SK-N-SH treated with all-trans-retinoic acid at 6 μM for 48 hours (cell line): ENCODE results near the gene IKBKE.

ENCODE experiments used
- CSDC2 ChIP-seq: fragments of 250-450 bp; sonication (Bioruptor Pico); IDR thresholded peaks from 2 replicates; pipeline ENCODE4 v1.5.0; 2020; ENCODE audit warnings: mild to moderate bottlenecking, moderate library complexity
- ESRRG ChIP-seq: fragments of 250-450 bp; sonication (Bioruptor Pico); IDR thresholded peaks from 2 replicates; pipeline ENCODE4 v1.6.1; 2021; ENCODE audit warnings: mild to moderate bottlenecking
- RARB ChIP-seq: fragments of 250-450 bp; sonication (Bioruptor Pico); IDR thresholded peaks from 2 replicates; pipeline ENCODE4 v1.8.0; 2021; ENCODE audit warnings: mild to moderate bottlenecking, moderate library complexity
- ZFP30 ChIP-seq: fragments of 450-650 bp; formaldehyde crosslinking; IDR thresholded peaks from 2 replicates; pipeline ENCODE4 v1.5.0; 2022; ENCODE audit warnings: mild to moderate bottlenecking, moderate library complexity
- TF ChIP-seq, protein P1 (sequence below): fragments of 250-450 bp; sonication (Bioruptor Pico); IDR thresholded peaks from 2 replicates; pipeline ENCODE4 v1.8.0; 2021; ENCODE audit warnings: low read depth, mild to moderate bottlenecking, moderate library complexity, borderline replicate concordance
- TF ChIP-seq, protein P2 (sequence below): fragments of 250-450 bp; sonication (Bioruptor Pico); IDR thresholded peaks from 2 replicates; pipeline ENCODE4 v1.5.1; 2020; ENCODE audit warnings: low read depth, mild to moderate bottlenecking, moderate library complexity
- TF ChIP-seq, protein P3 (sequence below): fragments of 250-450 bp; sonication (Bioruptor Pico); IDR thresholded peaks from 2 replicates; pipeline ENCODE4 v1.8.0; 2020; ENCODE audit warnings: mild to moderate bottlenecking, moderate library complexity, borderline replicate concordance

DNA sequence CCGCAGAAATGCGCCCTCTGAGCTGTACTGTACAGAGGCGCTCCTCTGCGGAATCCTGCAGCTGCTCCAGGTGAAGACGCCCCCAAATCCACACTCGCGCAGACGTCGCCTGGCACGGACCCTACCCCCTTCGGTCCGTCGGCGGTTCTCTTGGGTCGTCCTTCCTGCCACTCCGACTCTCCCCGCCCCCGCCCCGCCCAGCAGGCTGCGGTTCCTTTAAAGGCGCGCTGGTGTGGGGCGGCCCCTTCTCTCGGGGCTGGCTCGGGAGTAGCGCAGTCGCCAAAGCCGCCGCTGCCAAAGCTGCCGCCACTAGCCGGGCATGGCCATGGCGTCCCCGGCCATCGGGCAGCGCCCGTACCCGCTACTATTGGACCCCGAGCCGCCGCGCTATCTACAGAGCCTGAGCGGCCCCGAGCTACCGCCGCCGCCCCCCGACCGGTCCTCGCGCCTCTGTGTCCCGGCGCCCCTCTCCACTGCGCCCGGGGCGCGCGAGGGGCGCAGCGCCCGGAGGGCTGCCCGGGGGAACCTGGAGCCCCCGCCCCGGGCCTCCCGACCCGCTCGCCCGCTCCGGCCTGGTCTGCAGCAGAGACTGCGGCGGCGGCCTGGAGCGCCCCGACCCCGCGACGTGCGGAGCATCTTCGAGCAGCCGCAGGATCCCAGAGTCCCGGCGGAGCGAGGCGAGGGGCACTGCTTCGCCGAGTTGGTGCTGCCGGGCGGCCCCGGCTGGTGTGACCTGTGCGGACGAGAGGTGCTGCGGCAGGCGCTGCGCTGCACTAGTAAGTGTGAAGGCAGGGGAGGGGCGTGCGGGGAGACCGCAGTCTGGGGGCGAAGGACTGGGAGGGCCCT lies 37.2 kb downstream of the IKBKE start, which contains the start of gene RASSF5:
- TF ChIP-seq, protein P1, sequence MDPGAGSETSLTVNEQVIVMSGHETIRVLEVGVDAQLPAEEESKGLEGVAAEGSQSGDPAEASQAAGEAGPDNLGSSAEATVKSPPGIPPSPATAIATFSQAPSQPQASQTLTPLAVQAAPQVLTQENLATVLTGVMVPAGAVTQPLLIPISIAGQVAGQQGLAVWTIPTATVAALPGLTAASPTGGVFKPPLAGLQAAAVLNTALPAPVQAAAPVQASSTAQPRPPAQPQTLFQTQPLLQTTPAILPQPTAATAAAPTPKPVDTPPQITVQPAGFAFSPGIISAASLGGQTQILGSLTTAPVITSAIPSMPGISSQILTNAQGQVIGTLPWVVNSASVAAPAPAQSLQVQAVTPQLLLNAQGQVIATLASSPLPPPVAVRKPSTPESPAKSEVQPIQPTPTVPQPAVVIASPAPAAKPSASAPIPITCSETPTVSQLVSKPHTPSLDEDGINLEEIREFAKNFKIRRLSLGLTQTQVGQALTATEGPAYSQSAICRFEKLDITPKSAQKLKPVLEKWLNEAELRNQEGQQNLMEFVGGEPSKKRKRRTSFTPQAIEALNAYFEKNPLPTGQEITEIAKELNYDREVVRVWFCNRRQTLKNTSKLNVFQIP (CRISPR knock-in tag), result no peak
- TF ChIP-seq ESRRG (CRISPR knock-in tag) (no peak), RARB (CRISPR knock-in tag) (no peak), ZFP30 (CRISPR knock-in tag) (no peak), CSDC2 (no peak)
- TF ChIP-seq, protein P2, sequence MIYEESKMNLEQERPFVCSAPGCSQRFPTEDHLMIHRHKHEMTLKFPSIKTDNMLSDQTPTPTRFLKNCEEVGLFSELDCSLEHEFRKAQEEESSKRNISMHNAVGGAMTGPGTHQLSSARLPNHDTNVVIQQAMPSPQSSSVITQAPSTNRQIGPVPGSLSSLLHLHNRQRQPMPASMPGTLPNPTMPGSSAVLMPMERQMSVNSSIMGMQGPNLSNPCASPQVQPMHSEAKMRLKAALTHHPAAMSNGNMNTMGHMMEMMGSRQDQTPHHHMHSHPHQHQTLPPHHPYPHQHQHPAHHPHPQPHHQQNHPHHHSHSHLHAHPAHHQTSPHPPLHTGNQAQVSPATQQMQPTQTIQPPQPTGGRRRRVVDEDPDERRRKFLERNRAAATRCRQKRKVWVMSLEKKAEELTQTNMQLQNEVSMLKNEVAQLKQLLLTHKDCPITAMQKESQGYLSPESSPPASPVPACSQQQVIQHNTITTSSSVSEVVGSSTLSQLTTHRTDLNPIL, result no peak
- TF ChIP-seq, protein P3, sequence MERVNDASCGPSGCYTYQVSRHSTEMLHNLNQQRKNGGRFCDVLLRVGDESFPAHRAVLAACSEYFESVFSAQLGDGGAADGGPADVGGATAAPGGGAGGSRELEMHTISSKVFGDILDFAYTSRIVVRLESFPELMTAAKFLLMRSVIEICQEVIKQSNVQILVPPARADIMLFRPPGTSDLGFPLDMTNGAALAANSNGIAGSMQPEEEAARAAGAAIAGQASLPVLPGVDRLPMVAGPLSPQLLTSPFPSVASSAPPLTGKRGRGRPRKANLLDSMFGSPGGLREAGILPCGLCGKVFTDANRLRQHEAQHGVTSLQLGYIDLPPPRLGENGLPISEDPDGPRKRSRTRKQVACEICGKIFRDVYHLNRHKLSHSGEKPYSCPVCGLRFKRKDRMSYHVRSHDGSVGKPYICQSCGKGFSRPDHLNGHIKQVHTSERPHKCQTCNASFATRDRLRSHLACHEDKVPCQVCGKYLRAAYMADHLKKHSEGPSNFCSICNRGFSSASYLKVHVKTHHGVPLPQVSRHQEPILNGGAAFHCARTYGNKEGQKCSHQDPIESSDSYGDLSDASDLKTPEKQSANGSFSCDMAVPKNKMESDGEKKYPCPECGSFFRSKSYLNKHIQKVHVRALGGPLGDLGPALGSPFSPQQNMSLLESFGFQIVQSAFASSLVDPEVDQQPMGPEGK (CRISPR knock-in tag), result no peak
